OCI-LY1 (cell line): ENCODE data around the gene TBPL1.

Experiments used
- H2AFZ ChIP-seq: fragments of 200-600 bp; sonication (generic), shearing (Covaris generic); 2 replicates; pipeline ENCODE4 v1.6.0; 2014; ENCODE audit warnings: antibody characterized with exemption, mild to moderate bottlenecking, low read length
- H3F3A ChIP-seq: fragments of 200-600 bp; sonication (generic), shearing (Covaris generic); 2 replicates; pipeline ENCODE4 v1.6.0; 2014; ENCODE audit warnings: mild to moderate bottlenecking, antibody characterized with exemption, low read length, moderate library complexity; ENCODE audit not compliant: insufficient read depth
- H3K27ac ChIP-seq: fragments of 200-600 bp; sonication (generic); 2 replicates; pipeline ENCODE4 v1.5.1; 2014; ENCODE audit warnings: low read length, mixed run types, mild to moderate bottlenecking, low read depth; ENCODE audit not compliant: poor library complexity, severe bottlenecking
- H3K27me3 ChIP-seq: fragments of 200-600 bp; sonication (generic); 2 replicates; pipeline ENCODE4 v1.6.0; 2014; ENCODE audit warnings: antibody characterized with exemption, mild to moderate bottlenecking, low read length, moderate library complexity; ENCODE audit not compliant: insufficient read depth
- H3K36me3 ChIP-seq: fragments of 200-600 bp; sonication (generic); 2 replicates; pipeline ENCODE4 v1.6.1; 2014; ENCODE audit warnings: mild to moderate bottlenecking, antibody characterized with exemption, low read length, moderate library complexity, mixed read lengths; ENCODE audit not compliant: insufficient read depth
- H3K4me1 ChIP-seq: fragments of 200-600 bp; sonication (generic); 2 replicates; pipeline ENCODE4 v1.5.1; 2014; ENCODE audit warnings: mild to moderate bottlenecking, low read length, moderate library complexity; ENCODE audit not compliant: insufficient read depth, severe bottlenecking
- H3K4me2 ChIP-seq: fragments of 200-600 bp; sonication (generic), shearing (Covaris generic); 2 replicates; pipeline ENCODE4 v1.6.1; 2014; ENCODE audit warnings: low read length
- H3K4me3 ChIP-seq: fragments of 200-600 bp; sonication (generic); 2 replicates; pipeline ENCODE4 v1.5.1; 2014; ENCODE audit warnings: low read length, low read depth, mild to moderate bottlenecking, mixed read lengths; ENCODE audit not compliant: poor library complexity, severe bottlenecking
- H3K79me2 ChIP-seq: fragments of 200-600 bp; shearing (Covaris generic); 2 replicates; pipeline ENCODE4 v1.6.1; 2016; ENCODE audit warnings: mixed run types, low read length, mixed read lengths; ENCODE audit not compliant: insufficient read depth
- H3K9ac ChIP-seq: fragments of 200-600 bp; sonication (generic), shearing (Covaris generic); 2 replicates; pipeline ENCODE4 v1.6.1; 2014; ENCODE audit warnings: mild to moderate bottlenecking, low read length, mixed read lengths
- H3K9me2 ChIP-seq: fragments of 200-600 bp; sonication (generic), shearing (Covaris generic); 2 replicates; pipeline ENCODE4 v1.6.1; 2014; ENCODE audit warnings: low read depth, mild to moderate bottlenecking, low read length, mixed read lengths
- H3K9me3 ChIP-seq: fragments of 200-600 bp; shearing (Covaris generic); 2 replicates; pipeline ENCODE4 v1.6.1; 2014; ENCODE audit warnings: low read length, mixed read lengths
- H4K20me1 ChIP-seq: fragments of 200-600 bp; sonication (generic), shearing (Covaris generic); 2 replicates; pipeline ENCODE4 v1.6.0; 2016; ENCODE audit warnings: mild to moderate bottlenecking, low read length; ENCODE audit not compliant: insufficient read depth
- EZH2 ChIP-seq: fragments of 200-600 bp; sonication (generic), shearing (Covaris generic); IDR thresholded peaks from 2 replicates; pipeline ENCODE4 v1.8.0; 2017; ENCODE audit warnings: borderline replicate concordance, mixed run types, mild to moderate bottlenecking, antibody characterized with exemption, low read length, moderate library complexity, mixed read lengths
- TF ChIP-seq, protein P1 (sequence below): fragments of 200-600 bp; sonication (generic), shearing (Covaris generic); IDR thresholded peaks from 2 replicates; pipeline ENCODE4 v1.5.1; 2017; ENCODE audit warnings: mild to moderate bottlenecking, antibody characterized with exemption, low read length, moderate library complexity, mixed read lengths

Gene TBPL1

DNA sequence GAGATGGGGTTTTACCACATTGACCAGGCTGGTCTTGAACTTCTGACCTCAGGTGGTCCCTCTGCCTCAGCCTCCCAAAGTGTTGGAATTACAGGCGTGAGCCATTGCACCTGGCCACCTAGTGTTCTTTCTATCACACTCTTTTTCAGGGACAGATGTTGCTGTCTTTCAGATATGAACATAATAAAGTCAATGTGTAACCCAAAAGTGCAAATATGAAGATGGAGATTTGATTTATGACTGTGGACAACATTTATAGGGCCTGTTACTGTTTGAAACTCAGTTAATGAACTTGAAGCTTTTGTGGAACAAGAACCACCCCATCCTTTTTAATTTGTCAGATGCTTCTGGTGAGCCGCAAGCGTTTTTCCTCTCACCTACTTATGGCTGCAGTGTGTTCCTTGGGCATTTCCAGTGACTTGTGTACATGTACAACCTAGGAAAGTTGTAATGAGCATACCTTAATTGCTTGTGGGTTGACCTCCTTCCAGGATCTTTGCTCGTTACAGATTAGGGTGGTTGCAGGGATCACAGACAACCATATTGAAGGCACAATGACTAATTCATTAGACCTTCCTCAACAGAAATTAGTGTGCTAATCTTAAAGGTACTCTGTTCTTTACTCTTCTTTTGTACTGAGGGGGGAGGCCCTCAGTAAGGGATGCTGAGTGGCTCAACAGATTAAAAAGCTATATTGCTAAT, 6.8 kb downstream of the TBPL1 start:
- no peaks in the 10 kb centered on the region for H3K9me2 ChIP-seq
- H3K4me1 ChIP-seq = peaks cover 46% of the 10 kb centered on the region
- TF ChIP-seq, protein P1, sequence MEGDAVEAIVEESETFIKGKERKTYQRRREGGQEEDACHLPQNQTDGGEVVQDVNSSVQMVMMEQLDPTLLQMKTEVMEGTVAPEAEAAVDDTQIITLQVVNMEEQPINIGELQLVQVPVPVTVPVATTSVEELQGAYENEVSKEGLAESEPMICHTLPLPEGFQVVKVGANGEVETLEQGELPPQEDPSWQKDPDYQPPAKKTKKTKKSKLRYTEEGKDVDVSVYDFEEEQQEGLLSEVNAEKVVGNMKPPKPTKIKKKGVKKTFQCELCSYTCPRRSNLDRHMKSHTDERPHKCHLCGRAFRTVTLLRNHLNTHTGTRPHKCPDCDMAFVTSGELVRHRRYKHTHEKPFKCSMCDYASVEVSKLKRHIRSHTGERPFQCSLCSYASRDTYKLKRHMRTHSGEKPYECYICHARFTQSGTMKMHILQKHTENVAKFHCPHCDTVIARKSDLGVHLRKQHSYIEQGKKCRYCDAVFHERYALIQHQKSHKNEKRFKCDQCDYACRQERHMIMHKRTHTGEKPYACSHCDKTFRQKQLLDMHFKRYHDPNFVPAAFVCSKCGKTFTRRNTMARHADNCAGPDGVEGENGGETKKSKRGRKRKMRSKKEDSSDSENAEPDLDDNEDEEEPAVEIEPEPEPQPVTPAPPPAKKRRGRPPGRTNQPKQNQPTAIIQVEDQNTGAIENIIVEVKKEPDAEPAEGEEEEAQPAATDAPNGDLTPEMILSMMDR = no peak
- no peak for TF ChIP-seq EZH2
- H3K36me3 ChIP-seq = no peaks in the 10 kb centered on the region
- H4K20me1 ChIP-seq = no peaks in the 10 kb centered on the region
- no peak overlapping the region for H2AFZ ChIP-seq
- H3K79me2 ChIP-seq = peaks cover 91% of the 10 kb centered on the region
- H3K4me2 ChIP-seq = no peak overlapping the region
- H3K9ac ChIP-seq = no peak overlapping the region
- no peaks in the 10 kb centered on the region for H3K9me3 ChIP-seq
- no peaks in the 10 kb centered on the region for H3F3A ChIP-seq
- no peaks in the 10 kb centered on the region for H3K27me3 ChIP-seq
- H3K27ac ChIP-seq = no peak overlapping the region
- H3K4me3 ChIP-seq = no peak overlapping the region

DNA sequence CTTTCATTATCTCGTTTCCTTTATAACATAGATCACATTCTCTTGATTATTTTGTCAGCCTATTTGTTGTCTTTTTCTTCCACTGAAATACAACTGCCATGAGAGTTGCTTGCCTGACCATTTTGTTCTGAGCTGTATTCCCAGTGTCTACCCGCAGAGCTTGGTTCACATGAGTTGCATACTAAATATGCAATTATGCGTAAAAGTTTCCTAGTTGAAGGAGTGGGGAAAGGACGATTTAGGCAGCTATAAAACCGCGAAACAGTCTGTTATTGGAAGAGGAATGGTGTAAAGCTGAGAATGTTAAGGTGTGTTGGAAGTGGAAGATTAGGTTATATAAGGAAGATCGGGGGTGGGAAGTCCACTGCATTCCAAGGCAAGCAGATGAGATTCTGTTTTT, 8.8 kb downstream of the TBPL1 start:
- no peaks in the 10 kb centered on the region for H3K9me2 ChIP-seq
- peaks cover 86% of the 10 kb centered on the region for H3K79me2 ChIP-seq
- TF ChIP-seq, protein P1 = no peak
- TF ChIP-seq EZH2 = no peak
- no peak overlapping the region for H3K27ac ChIP-seq
- H3K4me2 ChIP-seq = no peak overlapping the region
- peaks cover 46% of the 10 kb centered on the region for H3K4me1 ChIP-seq
- no peak overlapping the region for H3K9ac ChIP-seq
- H3K27me3 ChIP-seq = no peaks in the 10 kb centered on the region
- no peak overlapping the region for H2AFZ ChIP-seq
- H3K36me3 ChIP-seq = no peaks in the 10 kb centered on the region
- H3K4me3 ChIP-seq = no peak overlapping the region
- H4K20me1 ChIP-seq = no peaks in the 10 kb centered on the region
- no peaks in the 10 kb centered on the region for H3K9me3 ChIP-seq
- H3F3A ChIP-seq = no peaks in the 10 kb centered on the region

DNA sequence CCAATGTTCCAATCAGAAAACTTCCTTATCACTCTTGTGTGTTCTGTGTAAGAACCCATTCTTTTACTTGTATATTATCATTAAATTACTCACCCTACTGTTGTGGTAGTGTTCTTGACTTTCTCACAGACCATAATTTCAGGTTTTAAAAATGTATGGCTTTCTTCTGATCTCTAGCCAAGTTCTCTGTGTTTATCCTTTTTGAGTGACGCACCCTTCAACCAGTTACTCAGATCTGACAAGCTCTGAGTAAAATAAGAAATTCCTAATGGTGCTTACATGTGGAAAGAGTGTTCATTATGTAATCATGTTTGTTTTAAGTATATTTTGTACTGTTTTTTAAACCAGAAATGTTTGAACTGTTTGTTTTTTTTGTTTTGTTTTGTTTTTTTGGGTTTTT, 11.0 kb downstream of the TBPL1 start:
- H3K4me1 ChIP-seq = peaks cover 36% of the 10 kb centered on the region

More for the DNA sequence above, 11.0 kb downstream of the TBPL1 start:
- no peak overlapping the region for H2AFZ ChIP-seq
- peaks cover 83% of the 10 kb centered on the region for H3K79me2 ChIP-seq
- no peaks in the 10 kb centered on the region for H3K27me3 ChIP-seq
- H3K27ac ChIP-seq = no peak overlapping the region
- no peak overlapping the region for H3K9ac ChIP-seq
- H3K4me3 ChIP-seq = no peak overlapping the region
- H3K9me2 ChIP-seq = no peaks in the 10 kb centered on the region
- no peaks in the 10 kb centered on the region for H3K36me3 ChIP-seq
- no peak overlapping the region for H3K4me2 ChIP-seq
- TF ChIP-seq, protein P1 = no peak
- no peak for TF ChIP-seq EZH2
- no peaks in the 10 kb centered on the region for H3K9me3 ChIP-seq
- no peaks in the 10 kb centered on the region for H4K20me1 ChIP-seq
- H3F3A ChIP-seq = no peaks in the 10 kb centered on the region
